B cell (primary cell): Measurements from ENCODE around the gene TIA1. TPM values are rescaled to one million over a fixed set of nuclear protein-coding genes. Genes with fewer than 3 reads are reported as not detected.
"Not testable (repeated sequence)": the region's sequence is repeated elsewhere in the genome, so short reads cannot be mapped to it uniquely, and the experiment has no call there.

Source experiments
- ATAC-seq: fragments of 200-7000 bp; cut with Tn5 transposase; one replicate; pipeline ENCODE4 v1.10.0; 2021; ENCODE audit warnings: low read depth, mild to moderate bottlenecking, moderate number of reproducible peaks, moderate library complexity
- CTCF ChIA-PET: fragments of 350-600 bp; sonication (Branson Sonifier 250); formaldehyde crosslinking; loops from one replicate; lab custom pipeline; 2021; ENCODE audit warnings: antibody characterized with exemption, inconsistent platforms; lab: Charles Lee
- POLR2A ChIA-PET: fragments of 350-600 bp; sonication (Branson Sonifier 250); formaldehyde crosslinking; loops from one replicate; lab custom pipeline; 2021; ENCODE audit warnings: antibody characterized with exemption; lab: Charles Lee
- DNase-seq: peaks from one replicate; pipeline ENCODE4 v3.0.0; 2013
- H2AFZ ChIP-seq: 2 replicates; pipeline ENCODE4 v1.6.1; 2012; ENCODE audit warnings: mild to moderate bottlenecking, low read depth, low read length; ENCODE audit not compliant: insufficient read depth, poor library complexity, severe bottlenecking
- H3K27ac ChIP-seq, 2 donors: 1 replicate in 1 of 2; 2 replicates in 1 of 2; pipeline ENCODE4 v1.5.1; 2012 to 2013; ENCODE audit warnings: low read length in 2 of 2, mild to moderate bottlenecking in 2 of 2, moderate library complexity in 1 of 2
- H3K27me3 ChIP-seq, 4 experiments: fragments of 200-600 bp in 1 of 4; sonication (generic) in 1 of 4; replicated peaks in 1 of 4; 1 replicate in 2 of 4; 2 replicates in 2 of 4; pipeline versions ENCODE4 v1.6.1 to v1.7.0; 2013 to 2016; ENCODE audit warnings: low read length in 3 of 4, mild to moderate bottlenecking in 2 of 4, mixed read lengths in 1 of 4, moderate library complexity in 1 of 4; ENCODE audit not compliant: insufficient read depth in 4 of 4, control insufficient read depth in 3 of 4; ENCODE audit errors: control extremely low read depth in 1 of 4
- H3K36me3 ChIP-seq, 2 experiments: replicated peaks in 1 of 2; 1 replicate in 1 of 2; 2 replicates in 1 of 2; pipeline versions ENCODE4 v1.6.1 to v1.7.1; 2013; ENCODE audit warnings: low read length in 1 of 2; ENCODE audit not compliant: insufficient read depth in 2 of 2, control insufficient read depth in 1 of 2; ENCODE audit errors: control extremely low read depth in 1 of 2, extremely low read depth in 1 of 2
- H3K4me1 ChIP-seq, 2 donors: fragments of 200-600 bp in 1 of 2; sonication (generic) in 1 of 2; 1 replicate in 1 of 2; 2 replicates in 1 of 2; pipeline versions ENCODE4 v1.5.1 to v1.6.1; 2013 to 2017; ENCODE audit warnings: low read length in 2 of 2; ENCODE audit not compliant: control insufficient read depth in 2 of 2, insufficient read depth in 2 of 2
- H3K4me2 ChIP-seq: replicated peaks from 2 replicates; pipeline ENCODE3; 2012; ENCODE audit warnings: mild to moderate bottlenecking, low read depth, low read length; ENCODE audit not compliant: poor library complexity, severe bottlenecking
- H3K4me3 ChIP-seq, 5 experiments: fragments of 200-600 bp in 1 of 5; sonication (generic) in 1 of 5; 1 replicate in 3 of 5; 2 replicates in 2 of 5; pipeline versions ENCODE4 v1.5.1 to v1.7.0; 2011 to 2016; ENCODE audit warnings: low read length in 4 of 5, mild to moderate bottlenecking in 4 of 5, low read depth in 2 of 5, control low read depth in 1 of 5, moderate library complexity in 1 of 5; ENCODE audit not compliant: insufficient read depth in 1 of 5; ENCODE audit errors: control extremely low read depth in 1 of 5, extremely low read depth in 1 of 5
- H3K79me2 ChIP-seq: fragments of 200-600 bp; sonication (generic); one replicate; pipeline ENCODE4 v1.6.0; 2016; ENCODE audit warnings: low read length; ENCODE audit not compliant: control insufficient read depth, insufficient read depth
- H3K9ac ChIP-seq: fragments of 200-600 bp; sonication (generic); 2 replicates; pipeline ENCODE4 v1.6.1; 2017; ENCODE audit warnings: mild to moderate bottlenecking, low read length, moderate library complexity
- H3K9me3 ChIP-seq, 3 donors: one replicate each; pipeline versions ENCODE4 v1.6.1 to v1.7.1; 2013; ENCODE audit warnings: low read length in 2 of 3; ENCODE audit not compliant: control insufficient read depth in 2 of 3, insufficient read depth in 1 of 3; ENCODE audit errors: control extremely low read depth in 1 of 3
- H4K20me1 ChIP-seq: 2 replicates; pipeline ENCODE4 v1.6.0; 2012; ENCODE audit warnings: mild to moderate bottlenecking, low read length; ENCODE audit not compliant: insufficient read depth, control insufficient read depth, poor library complexity, severe bottlenecking
- H3K27ac Mint-ChIP-seq: one replicate; pipeline ENCODE4 v1.8.0; 2021; ENCODE audit warnings: mixed read lengths
- H3K27me3 Mint-ChIP-seq: one replicate; pipeline ENCODE4 v1.8.0; 2021; ENCODE audit warnings: mixed read lengths
- H3K4me1 Mint-ChIP-seq: one replicate; pipeline ENCODE4 v1.8.0; 2021; ENCODE audit warnings: mixed read lengths
- H3K4me3 Mint-ChIP-seq: one replicate; pipeline ENCODE4 v1.8.0; 2021; ENCODE audit warnings: mixed read lengths
- H3K9me3 Mint-ChIP-seq: one replicate; pipeline ENCODE4 v1.8.0; 2022; ENCODE audit warnings: mixed read lengths; ENCODE audit not compliant: insufficient read depth
- EZH2 ChIP-seq: IDR thresholded peaks from 2 replicates; pipeline ENCODE4 v1.6.1; 2012; ENCODE audit warnings: borderline replicate concordance, low read depth, mild to moderate bottlenecking, moderate library complexity, low read length; ENCODE audit not compliant: insufficient read depth, poor library complexity, severe bottlenecking
- WGBS: methylation state at CpG from one replicate; pipeline ENCODE4 v1.1.5; 2013; ENCODE audit warnings: missing lambda C conversion rate; ENCODE audit not compliant: insufficient coverage; 5-methylcytosine and 5-hydroxymethylcytosine counted together
- intact Hi-C: fragments of 100-400 bp; cut with micrococcal nuclease; formaldehyde crosslinking; loops from one replicate; pipeline ENCODE4 v1.10.0; 2022
- polyA plus RNA-seq: library from polyadenylated mRNA; depleted of rRNA; stranded (reverse); fragments of >200 nt; gene quantifications from 2 replicates; pipeline ENCODE4 v1.2.3, GENCODE V29; 2012
- total RNA-seq, 2 donors: library from RNA; stranded (reverse); fragments of 120-200 nt in 1 of 2; gene quantifications; 1 replicate in 1 of 2; 2 replicates in 1 of 2; pipeline versions ENCODE4 v1.2.3 to v1.2.4, GENCODE V29; 2013 to 2022
- TF ChIP-seq, protein P1 (sequence below): fragments of 200-600 bp; IDR thresholded peaks from one replicate; pipeline ENCODE4 v1.8.0; 2022; ENCODE audit warnings: antibody characterized with exemption, mild to moderate bottlenecking

TIA1 gene
- total and polyA plus RNA-seq, 2 donors (not counting 1 experiment from before 2014, with no cell fraction given), result 113 to 214 TPM

DNA sequence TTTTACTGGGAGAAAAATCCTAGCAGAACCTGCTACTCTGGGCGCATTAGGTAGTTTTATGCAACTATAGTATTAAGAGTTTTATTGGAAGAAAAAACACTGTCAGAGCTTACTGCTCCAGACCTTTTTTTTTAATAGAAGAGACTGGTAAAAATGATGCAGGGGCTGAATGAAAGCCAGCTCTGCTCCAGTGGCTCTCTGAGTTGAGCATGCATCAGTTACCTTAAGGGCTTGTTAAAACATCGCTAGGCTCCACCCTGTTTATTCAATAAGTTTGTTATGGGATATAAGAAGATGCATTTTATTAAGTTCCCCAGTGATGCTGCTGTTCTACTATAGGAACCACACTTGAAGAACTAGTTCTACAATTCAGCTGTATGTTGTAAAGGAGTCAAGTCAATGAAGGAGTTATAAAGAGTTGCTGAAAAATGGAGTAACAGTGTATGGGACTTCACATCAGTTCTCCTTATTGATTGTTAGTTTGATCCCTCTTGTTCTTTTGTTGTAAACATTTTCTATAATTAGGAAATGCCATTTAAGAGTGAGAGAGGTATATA, 31.9 kb upstream of the TIA1 start:
- Histone ChIP-seq H3K9ac (no peak overlapping the region), H2AFZ (no peak overlapping the region), H3K27ac (no peak overlapping the region), H4K20me1 (peaks cover 32% of the 10 kb centered on the region), H3K36me3 (peaks cover 9 to 79% of the 10 kb centered on the region in 2 experiments), H3K4me2 (no peak overlapping the region), H3K9me3 (no peaks in the 10 kb centered on the region), H3K4me1 (no peaks in the 10 kb centered on the region), H3K4me3 (no peak overlapping the region), H3K79me2 (peaks cover 31% of the 10 kb centered on the region), H3K27me3 (no peaks in the 10 kb centered on the region)
- ATAC-seq (no peak), DNase-seq (no peak)
- intact Hi-C loops, result no loop called here
- peaks cover 11% of the 10 kb centered on the region for H3K4me1 Mint-ChIP-seq
- no peak for TF ChIP-seq EZH2
- TF ChIP-seq, protein P1, sequence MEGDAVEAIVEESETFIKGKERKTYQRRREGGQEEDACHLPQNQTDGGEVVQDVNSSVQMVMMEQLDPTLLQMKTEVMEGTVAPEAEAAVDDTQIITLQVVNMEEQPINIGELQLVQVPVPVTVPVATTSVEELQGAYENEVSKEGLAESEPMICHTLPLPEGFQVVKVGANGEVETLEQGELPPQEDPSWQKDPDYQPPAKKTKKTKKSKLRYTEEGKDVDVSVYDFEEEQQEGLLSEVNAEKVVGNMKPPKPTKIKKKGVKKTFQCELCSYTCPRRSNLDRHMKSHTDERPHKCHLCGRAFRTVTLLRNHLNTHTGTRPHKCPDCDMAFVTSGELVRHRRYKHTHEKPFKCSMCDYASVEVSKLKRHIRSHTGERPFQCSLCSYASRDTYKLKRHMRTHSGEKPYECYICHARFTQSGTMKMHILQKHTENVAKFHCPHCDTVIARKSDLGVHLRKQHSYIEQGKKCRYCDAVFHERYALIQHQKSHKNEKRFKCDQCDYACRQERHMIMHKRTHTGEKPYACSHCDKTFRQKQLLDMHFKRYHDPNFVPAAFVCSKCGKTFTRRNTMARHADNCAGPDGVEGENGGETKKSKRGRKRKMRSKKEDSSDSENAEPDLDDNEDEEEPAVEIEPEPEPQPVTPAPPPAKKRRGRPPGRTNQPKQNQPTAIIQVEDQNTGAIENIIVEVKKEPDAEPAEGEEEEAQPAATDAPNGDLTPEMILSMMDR, result no peak
- H3K27ac Mint-ChIP-seq, result peak overlapping the region; percentile 26
- WGBS, result 100% methylated on average over 1 of the region's 2 CpGs
- no peaks in the 10 kb centered on the region for H3K9me3 Mint-ChIP-seq
- ChIA-PET POLR2A (no interaction called here), CTCF (no interaction called here)
- H3K27me3 Mint-ChIP-seq, result no peaks in the 10 kb centered on the region
- H3K4me3 Mint-ChIP-seq, result no peak overlapping the region

DNA sequence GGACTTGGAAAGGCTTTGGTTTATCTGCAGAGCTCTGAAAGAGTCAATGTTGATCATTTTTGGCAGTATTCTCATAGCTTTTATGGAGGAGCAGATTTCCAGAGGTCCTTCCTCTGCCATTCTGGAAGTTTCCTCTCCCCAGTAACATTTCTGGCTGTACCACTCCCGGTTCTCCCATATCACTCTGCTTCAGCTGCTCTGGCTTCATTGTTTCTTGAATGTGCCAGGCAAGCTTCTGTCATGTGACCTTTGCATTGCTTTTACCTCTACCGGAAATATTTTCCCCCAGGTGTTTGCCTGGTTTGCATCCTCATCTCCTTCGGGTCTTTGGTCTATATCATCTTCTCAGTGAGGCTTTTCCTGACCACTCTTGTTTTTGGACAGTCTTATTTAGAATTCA, 21.9 kb upstream of the TIA1 start:
- H3K27me3 ChIP-seq, result no peaks in the 10 kb centered on the region
- no peaks in the 10 kb centered on the region for H4K20me1 ChIP-seq
- no peak for ATAC-seq
- ChIA-PET CTCF (no interaction called here), POLR2A (no interaction called here)
- no peak overlapping the region for H3K27ac ChIP-seq
- no peak overlapping the region for H3K9ac ChIP-seq
- no peaks in the 10 kb centered on the region for H3K4me1 ChIP-seq
- H3K27me3 Mint-ChIP-seq, result no peaks in the 10 kb centered on the region
- WGBS, result 79% methylated on average over 3 of the region's 3 CpGs
- intact Hi-C loops, result no loop called here
- H3K9me3 ChIP-seq, result no peaks in the 10 kb centered on the region
- no peaks in the 10 kb centered on the region for H3K4me1 Mint-ChIP-seq
- no peak overlapping the region for H3K4me3 ChIP-seq
- no peak overlapping the region for H3K27ac Mint-ChIP-seq
- no peak overlapping the region for H3K4me2 ChIP-seq
- DNase-seq, result no peak
- H3K36me3 ChIP-seq, result peaks cover under 1 to 15% of the 10 kb centered on the region in 2 experiments
- no peaks in the 10 kb centered on the region for H3K9me3 Mint-ChIP-seq
- H3K79me2 ChIP-seq, result peaks cover 5% of the 10 kb centered on the region
- no peak overlapping the region for H3K4me3 Mint-ChIP-seq
- no peak overlapping the region for H2AFZ ChIP-seq
- TF ChIP-seq EZH2, result no peak
- TF ChIP-seq, protein P1, result no peak

DNA sequence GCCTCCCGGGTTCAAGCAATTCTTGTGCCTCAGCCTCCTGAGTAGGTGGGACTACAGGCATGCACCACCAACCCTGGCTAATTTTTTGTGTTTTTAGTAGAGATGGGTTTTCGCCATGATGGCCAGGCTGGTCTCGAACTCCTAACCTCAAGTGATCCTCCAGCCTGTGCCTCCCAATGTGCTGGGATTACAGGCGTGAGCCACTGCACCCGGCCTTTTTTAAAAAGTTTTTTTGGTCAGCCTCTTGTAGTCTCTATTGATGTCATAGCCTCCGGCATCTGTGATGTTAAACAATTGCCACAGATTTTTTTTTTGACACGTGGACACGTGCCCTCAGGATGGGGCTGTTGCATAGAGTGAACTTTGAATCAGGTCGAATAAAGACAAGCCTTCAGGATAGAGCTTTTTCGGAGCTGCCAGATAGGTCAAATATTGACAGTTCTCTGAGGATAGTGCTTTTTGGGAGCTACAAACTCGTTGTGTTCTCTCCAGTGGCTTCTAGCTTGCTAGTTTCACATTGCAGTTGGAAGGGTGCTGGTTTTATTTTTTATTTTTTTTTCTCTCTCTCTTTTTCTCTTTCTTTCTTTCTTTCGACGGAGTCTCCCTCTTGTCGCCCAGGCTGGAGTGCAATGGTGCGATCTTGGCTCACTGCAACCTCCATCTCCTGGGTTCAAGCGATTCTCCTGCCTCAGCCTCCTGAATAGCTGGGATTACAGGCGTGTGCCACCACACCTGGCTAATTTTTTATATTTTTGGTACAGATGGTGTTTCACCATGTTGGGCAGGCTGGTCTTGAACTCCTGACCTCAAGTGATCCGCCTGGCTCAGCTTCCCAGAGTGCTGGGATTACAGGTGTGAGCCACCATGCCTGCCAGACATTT, 21.2 kb upstream of the TIA1 start:
- H3K27me3 Mint-ChIP-seq, POLR2A ChIA-PET, H3K9me3 Mint-ChIP-seq, H3K4me3 ChIP-seq, H3K27ac ChIP-seq, H3K4me1 ChIP-seq, H2AFZ ChIP-seq, H4K20me1 ChIP-seq, H3K9ac ChIP-seq, H3K4me1 Mint-ChIP-seq, H3K27ac Mint-ChIP-seq, ATAC-seq, H3K9me3 ChIP-seq, DNase-seq, H3K79me2 ChIP-seq, H3K36me3 ChIP-seq, H3K27me3 ChIP-seq, intact Hi-C loops, H3K4me2 ChIP-seq, H3K4me3 Mint-ChIP-seq: not testable (repeated sequence)
- WGBS, result 97% methylated on average over 11 of the region's 18 CpGs
- CTCF ChIA-PET, result interaction anchor here (0.6 kb wide), 1 partner anchor 545 kb away, joined by 4 read pairs; no protein-coding TSS in a partner anchor
